Measurements from ENCODE around the gene NCL. TPM values are rescaled to one million over a fixed set of nuclear protein-coding genes. Genes with fewer than 3 reads are reported as not detected.
"Not testable (repeated sequence)": the region's sequence is repeated elsewhere in the genome, so short reads cannot be mapped to it uniquely, and the experiment has no call there.

Gene NCL
- total RNA-seq, 1 donor from 2014 or later: 588 TPM

DNA sequence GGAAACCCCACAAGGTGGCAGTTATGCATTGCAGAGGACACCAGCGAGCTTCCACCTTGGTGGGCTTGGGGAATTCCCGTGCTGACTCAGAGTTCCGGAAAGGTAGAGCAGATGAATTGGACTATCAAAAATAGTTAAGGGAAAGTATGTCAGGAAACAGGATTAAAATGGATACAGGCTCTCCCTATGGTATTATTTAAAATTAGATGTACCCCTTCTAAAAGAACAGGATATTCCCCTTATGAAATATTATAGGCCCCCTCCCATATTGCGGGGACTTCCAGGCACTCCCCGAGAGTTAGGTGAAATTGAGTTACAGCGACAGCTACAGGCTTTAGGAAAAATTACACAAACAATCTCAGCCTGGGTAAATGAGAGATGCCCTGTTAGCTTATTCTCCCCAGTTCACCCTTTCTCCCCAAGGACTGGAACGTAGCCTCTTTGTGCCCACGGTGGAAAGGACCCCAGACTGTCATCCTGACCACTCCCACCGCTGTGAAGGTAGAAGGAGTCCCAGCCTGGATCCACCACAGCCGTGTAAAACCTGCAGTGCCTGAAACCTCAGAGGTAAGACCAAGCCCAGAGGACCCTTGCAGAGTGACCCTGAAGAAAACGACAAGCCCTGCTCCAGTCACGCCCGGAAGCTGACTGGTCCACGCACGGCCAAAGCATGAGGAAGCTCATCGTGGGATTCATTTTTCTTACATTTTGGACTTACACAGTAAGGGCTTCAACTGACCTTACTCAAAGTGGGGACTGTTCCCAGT, 58.5 kb downstream of the NCL start:
- H3K9me3 Mint-ChIP-seq (ENCODE audit: low read depth); H3K4me1 Mint-ChIP-seq (ENCODE audit: low read depth); H3K4me3 Mint-ChIP-seq (ENCODE audit: low read depth); H3K27ac Mint-ChIP-seq; H3K36me3 Mint-ChIP-seq (ENCODE audit: insufficient read depth); DNase-seq (ENCODE audit: low spot score, unreplicated experiment): not testable (repeated sequence)
- peaks cover 26% of the 10 kb centered on the region for H3K27me3 Mint-ChIP-seq
- TF ChIP-seq, protein P1, sequence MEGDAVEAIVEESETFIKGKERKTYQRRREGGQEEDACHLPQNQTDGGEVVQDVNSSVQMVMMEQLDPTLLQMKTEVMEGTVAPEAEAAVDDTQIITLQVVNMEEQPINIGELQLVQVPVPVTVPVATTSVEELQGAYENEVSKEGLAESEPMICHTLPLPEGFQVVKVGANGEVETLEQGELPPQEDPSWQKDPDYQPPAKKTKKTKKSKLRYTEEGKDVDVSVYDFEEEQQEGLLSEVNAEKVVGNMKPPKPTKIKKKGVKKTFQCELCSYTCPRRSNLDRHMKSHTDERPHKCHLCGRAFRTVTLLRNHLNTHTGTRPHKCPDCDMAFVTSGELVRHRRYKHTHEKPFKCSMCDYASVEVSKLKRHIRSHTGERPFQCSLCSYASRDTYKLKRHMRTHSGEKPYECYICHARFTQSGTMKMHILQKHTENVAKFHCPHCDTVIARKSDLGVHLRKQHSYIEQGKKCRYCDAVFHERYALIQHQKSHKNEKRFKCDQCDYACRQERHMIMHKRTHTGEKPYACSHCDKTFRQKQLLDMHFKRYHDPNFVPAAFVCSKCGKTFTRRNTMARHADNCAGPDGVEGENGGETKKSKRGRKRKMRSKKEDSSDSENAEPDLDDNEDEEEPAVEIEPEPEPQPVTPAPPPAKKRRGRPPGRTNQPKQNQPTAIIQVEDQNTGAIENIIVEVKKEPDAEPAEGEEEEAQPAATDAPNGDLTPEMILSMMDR (IDR thresholded peaks at IDR 0.05; ENCODE audit: unreplicated experiment): peak; percentile 62

DNA sequence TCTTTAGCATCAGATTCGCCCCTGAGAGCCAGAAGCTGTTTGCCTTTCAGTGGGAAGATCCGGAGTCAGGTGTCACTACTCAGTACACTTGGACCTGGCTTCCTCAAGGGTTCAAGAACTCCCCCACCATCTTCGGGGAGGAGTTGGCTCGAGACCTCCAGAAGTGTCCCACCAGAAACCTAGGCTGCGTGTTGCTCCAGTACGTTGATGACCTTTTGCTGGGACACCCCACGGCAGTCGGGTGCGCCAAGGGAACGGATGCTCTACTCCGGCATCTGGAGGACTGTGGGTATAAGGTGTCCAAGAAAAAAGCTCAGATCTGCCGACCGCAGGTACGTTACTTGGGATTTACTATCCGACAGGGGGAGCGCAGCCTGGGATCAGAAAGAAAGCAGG, 60.1 kb downstream of the NCL start:
- H3K9me3 Mint-ChIP-seq (ENCODE audit: low read depth); H3K4me1 Mint-ChIP-seq (ENCODE audit: low read depth); DNase-seq (ENCODE audit: low spot score, unreplicated experiment); H3K27ac Mint-ChIP-seq; H3K4me3 Mint-ChIP-seq (ENCODE audit: low read depth); H3K36me3 Mint-ChIP-seq (ENCODE audit: insufficient read depth): not testable (repeated sequence)
- peaks cover 26% of the 10 kb centered on the region for H3K27me3 Mint-ChIP-seq

Other genes starting within 250 kb of the NCL start
- 6.5 and 7.6 TPM in 2 replicates for gene B3GNT7, start 68.8 kb downstream of the NCL start, total RNA-seq
- gene NMUR1, start 66.0 kb upstream of the NCL start, total RNA-seq: not detected in 2 replicates
- not detected in 2 replicates for gene TEX44, start 128.4 kb upstream of the NCL start, total RNA-seq
- gene PTMA, start 244.0 kb upstream of the NCL start, total RNA-seq: 1,066 and 1,116 TPM in 2 replicates

All from progenitor cell of endocrine pancreas (in vitro differentiated cells).